Left lung (tissue), 10 donors: ENCODE measurements around the gene CHD5. TPM values are rescaled to one million over a fixed set of nuclear protein-coding genes. Genes with fewer than 3 reads are reported as not detected.

ENCODE experiments used
- ATAC-seq: fragments of 200-7000 bp; cut with Tn5 transposase; one replicate; pipeline ENCODE4 v1.9.1; 2020; ENCODE audit warnings: moderate library complexity
- DNase-seq, 4 donors: peaks; one replicate each; pipeline ENCODE4 v3.0.0-alpha.2; 2013 to 2020
- H3K27ac ChIP-seq, 2 donors: fragments of 200-600 bp; sonication (generic) in 1 of 2; one replicate each; pipeline versions ENCODE4 v1.5.0 to v1.8.0; 2020 to 2021
- H3K27me3 ChIP-seq, 2 donors: fragments of 200-600 bp; sonication (generic) in 1 of 2; one replicate each; pipeline versions ENCODE4 v1.5.0 to v1.8.0; 2020 to 2021
- H3K36me3 ChIP-seq, 2 donors: fragments of 200-600 bp; sonication (generic) in 1 of 2; one replicate each; pipeline versions ENCODE4 v1.5.0 to v1.8.0; 2020 to 2021
- H3K4me1 ChIP-seq, 2 donors: fragments of 200-600 bp; one replicate each; pipeline ENCODE4 v1.8.0; 2021
- H3K4me3 ChIP-seq, 2 donors: fragments of 200-600 bp; sonication (generic) in 1 of 2; one replicate each; pipeline versions ENCODE4 v1.5.0 to v1.8.0; 2020 to 2021; ENCODE audit warnings: mild to moderate bottlenecking in 1 of 2
- H3K9me3 ChIP-seq, 2 donors: fragments of 200-600 bp; sonication (generic) in 1 of 2; one replicate each; pipeline versions ENCODE4 v1.5.0 to v1.8.0; 2020 to 2021
- intact Hi-C, 2 donors: fragments of 100-400 bp; cut with DNase I; formaldehyde crosslinking; loops; one replicate each; pipeline versions ENCODE4 v1.11.2 to v1.14.2; 2022
- polyA plus RNA-seq, 6 donors: library from polyadenylated mRNA; unstranded; fragments of 120-200 nt; gene quantifications; one replicate each; pipeline ENCODE4 v1.2.1, GENCODE V29; 2013; ENCODE audit not compliant: insufficient read length in 6 of 6
- total RNA-seq, 2 donors: library from RNA; stranded (reverse); fragmentation: NEBNext Ultra II Directional; extraction: Animal tissue kit (Norgen Biotek cat#: 25700); gene quantifications; one replicate each; pipeline ENCODE4 v1.2.1, GENCODE V29; 2021
- TF ChIP-seq, protein P1 (sequence below), 2 donors: fragments of 200-600 bp; sonication (generic) in 1 of 2; IDR thresholded peaks; one replicate each; pipeline versions ENCODE4 v1.5.0 to v1.8.0; 2021; ENCODE audit warnings: antibody characterized with exemption in 2 of 2
- donor health status: DM: no; HTN: yes; CAD: no.
- donor health status: DM: no; HTN: no; CAD: no.

CHD5 gene
- total and polyA plus RNA-seq, 8 donors: 0.03 to 0.36 (median 0.13) TPM

GRCh38 chr1:6083801-6084446, 96.2 kb downstream of the CHD5 start:
- Histone ChIP-seq H3K27ac (no peak overlapping the region), H3K36me3 (peaks cover 0 to 73% of the 10 kb centered on the region in 2 donors), H3K4me1 (peaks cover 0 to 3% of the 10 kb centered on the region in 2 donors), H3K9me3 (no peaks in the 10 kb centered on the region), H3K4me3 (no peak overlapping the region), H3K27me3 (no peaks in the 10 kb centered on the region)
- intact Hi-C loops: no loop called here
- ATAC-seq (peak; percentile 8), DNase-seq (peak in 1 of 4 donors; percentile 32)
- TF ChIP-seq, protein P1, sequence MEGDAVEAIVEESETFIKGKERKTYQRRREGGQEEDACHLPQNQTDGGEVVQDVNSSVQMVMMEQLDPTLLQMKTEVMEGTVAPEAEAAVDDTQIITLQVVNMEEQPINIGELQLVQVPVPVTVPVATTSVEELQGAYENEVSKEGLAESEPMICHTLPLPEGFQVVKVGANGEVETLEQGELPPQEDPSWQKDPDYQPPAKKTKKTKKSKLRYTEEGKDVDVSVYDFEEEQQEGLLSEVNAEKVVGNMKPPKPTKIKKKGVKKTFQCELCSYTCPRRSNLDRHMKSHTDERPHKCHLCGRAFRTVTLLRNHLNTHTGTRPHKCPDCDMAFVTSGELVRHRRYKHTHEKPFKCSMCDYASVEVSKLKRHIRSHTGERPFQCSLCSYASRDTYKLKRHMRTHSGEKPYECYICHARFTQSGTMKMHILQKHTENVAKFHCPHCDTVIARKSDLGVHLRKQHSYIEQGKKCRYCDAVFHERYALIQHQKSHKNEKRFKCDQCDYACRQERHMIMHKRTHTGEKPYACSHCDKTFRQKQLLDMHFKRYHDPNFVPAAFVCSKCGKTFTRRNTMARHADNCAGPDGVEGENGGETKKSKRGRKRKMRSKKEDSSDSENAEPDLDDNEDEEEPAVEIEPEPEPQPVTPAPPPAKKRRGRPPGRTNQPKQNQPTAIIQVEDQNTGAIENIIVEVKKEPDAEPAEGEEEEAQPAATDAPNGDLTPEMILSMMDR (IDR thresholded peaks at IDR 0.05): no peak

DNA sequence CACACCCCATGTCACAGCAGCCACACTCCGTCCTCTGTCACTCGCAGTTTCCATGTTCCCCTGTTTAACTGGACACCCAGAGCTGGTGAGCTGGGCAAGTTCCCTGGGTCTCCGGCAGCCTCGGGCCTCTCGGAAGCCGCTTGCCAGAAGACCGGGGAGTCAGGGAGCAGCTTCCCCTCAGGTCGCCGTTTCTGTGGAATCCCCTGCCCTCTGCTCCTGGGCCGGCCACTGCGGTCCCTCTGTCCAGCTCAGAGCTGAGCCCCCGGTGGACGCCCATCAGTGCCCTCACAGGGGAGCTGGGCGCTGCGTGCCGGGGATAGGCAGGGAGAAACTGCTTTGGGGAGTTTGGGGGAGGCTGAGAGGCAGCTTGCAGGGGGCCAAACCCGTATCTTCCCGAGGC, 96.7 kb downstream of the CHD5 start:
- Histone ChIP-seq H3K9me3 (no peaks in the 10 kb centered on the region), H3K27ac (no peak overlapping the region), H3K4me3 (no peak overlapping the region), H3K27me3 (no peaks in the 10 kb centered on the region), H3K4me1 (peaks cover 0 to 3% of the 10 kb centered on the region in 2 donors), H3K36me3 (peaks cover 0 to 73% of the 10 kb centered on the region in 2 donors)
- intact Hi-C loops: no loop called here
- DNase-seq (peak in 1 of 4 donors; percentile 62), ATAC-seq (no peak)
- TF ChIP-seq, protein P1 (IDR thresholded peaks at IDR 0.05): no peak

DNA sequence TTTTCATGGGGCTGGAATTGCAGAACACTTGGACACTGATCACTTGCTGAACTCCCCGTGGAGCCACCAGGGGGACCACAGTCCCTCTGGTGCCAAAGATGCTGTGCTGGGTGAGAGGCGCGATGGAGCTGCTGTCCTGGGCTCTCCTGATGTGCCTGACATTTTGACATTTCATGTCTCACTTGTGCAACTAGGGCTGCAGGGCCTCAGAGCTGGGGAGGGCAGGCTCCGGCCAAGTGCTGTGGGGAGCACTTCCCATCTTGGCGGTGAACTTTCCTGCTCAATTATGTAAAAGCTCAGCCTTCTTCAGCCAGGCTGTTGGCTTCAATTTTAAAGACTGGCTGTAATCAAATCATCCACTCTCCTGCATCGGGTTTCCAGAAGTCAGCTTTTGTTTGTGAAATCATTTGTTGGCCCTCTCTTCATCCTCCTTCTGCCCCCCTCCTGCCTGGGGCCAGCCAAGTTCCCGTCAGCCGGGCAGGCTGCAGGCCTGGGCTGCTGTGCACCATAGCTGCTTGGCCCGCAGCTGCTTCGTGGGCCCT, 97.6 kb downstream of the CHD5 start:
- Histone ChIP-seq H3K9me3 (no peaks in the 10 kb centered on the region), H3K27me3 (no peaks in the 10 kb centered on the region), H3K4me3 (no peak overlapping the region), H3K27ac (no peak overlapping the region), H3K4me1 (peaks cover 0 to 3% of the 10 kb centered on the region in 2 donors), H3K36me3 (peaks cover 0 to 76% of the 10 kb centered on the region in 2 donors)
- TF ChIP-seq, protein P1 (IDR thresholded peaks at IDR 0.05): no peak
- intact Hi-C loops: no loop called here
- ATAC-seq (peak; percentile 50), DNase-seq (peak in 3 of 4 donors; percentile 51 to 77 (median 53))

GRCh38 chr1:6081901-6082300, 98.2 kb downstream of the CHD5 start:
- no peak overlapping the region for H3K4me3 ChIP-seq
- no peak overlapping the region for H3K27ac ChIP-seq
- peaks cover 0 to 81% of the 10 kb centered on the region in 2 donors for H3K36me3 ChIP-seq
- H3K4me1 ChIP-seq: peaks cover 0 to 3% of the 10 kb centered on the region in 2 donors
- ATAC-seq (no peak), DNase-seq (peak in 1 of 4 donors; percentile 24)
- H3K9me3 ChIP-seq: no peaks in the 10 kb centered on the region
- H3K27me3 ChIP-seq: no peaks in the 10 kb centered on the region
- TF ChIP-seq, protein P1 (IDR thresholded peaks at IDR 0.05): no peak
- intact Hi-C loops: no loop called here

GRCh38 chr1:6080469-6080868, 99.7 kb downstream of the CHD5 start:
- peaks cover 0 to 3% of the 10 kb centered on the region in 2 donors for H3K4me1 ChIP-seq
- DNase-seq (peak in 1 of 4 donors; percentile 13), ATAC-seq (no peak)
- H3K27ac ChIP-seq: no peak overlapping the region
- TF ChIP-seq, protein P1 (IDR thresholded peaks at IDR 0.05): no peak
- no peaks in the 10 kb centered on the region for H3K9me3 ChIP-seq
- peaks cover 0 to 88% of the 10 kb centered on the region in 2 donors for H3K36me3 ChIP-seq
- no peak overlapping the region for H3K4me3 ChIP-seq
- H3K27me3 ChIP-seq: no peaks in the 10 kb centered on the region
- intact Hi-C loops: no loop called here
